CD4-positive, alpha-beta T cell treated with Interleukin-2 at 100 ng/mL for 4 hours (primary cell): ENCODE results near the gene DHX8.

Experiments used
- DNase-seq: peaks from one replicate; pipeline ENCODE4 v3.0.0-alpha.2; 2020; ENCODE audit warnings: low spot score

The DHX8 gene

DNA sequence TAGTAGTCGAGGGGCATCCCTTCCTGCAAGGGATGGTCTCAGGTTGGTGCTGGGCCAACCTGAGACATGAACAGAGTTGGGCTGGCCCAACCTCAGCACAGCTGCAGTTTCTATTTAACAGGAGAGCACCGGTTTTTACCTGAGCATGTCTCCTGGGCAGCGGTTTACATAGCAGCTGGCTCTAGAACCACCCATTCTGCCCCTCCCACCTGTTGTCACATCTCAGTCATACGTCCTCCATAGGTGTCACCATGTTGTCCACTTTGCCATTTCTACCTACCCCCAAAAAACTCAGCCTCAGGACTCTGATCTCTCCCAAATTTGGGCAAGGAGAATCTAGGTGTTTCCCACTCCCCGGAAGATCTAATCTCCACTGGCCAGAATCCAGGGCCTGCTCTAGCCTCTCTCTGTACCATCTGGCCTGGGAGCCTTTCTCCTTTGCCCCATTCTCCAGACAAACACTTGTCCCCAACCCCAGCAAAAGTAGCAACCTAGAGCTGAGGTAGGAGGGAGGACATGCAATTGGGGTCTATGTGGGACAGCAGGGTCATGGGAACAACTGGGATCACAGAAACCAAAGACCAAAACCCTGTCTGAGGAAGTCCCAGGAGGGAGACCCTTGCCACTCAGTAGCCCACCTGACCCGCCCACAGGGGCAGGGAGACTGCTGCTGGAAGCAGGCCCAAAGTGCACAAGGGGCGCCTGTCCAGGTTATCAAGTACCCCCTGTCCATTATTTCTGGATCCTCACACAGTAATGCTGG, 43.3 kb downstream of the DHX8 start:
- DNase-seq = no peak

DNA sequence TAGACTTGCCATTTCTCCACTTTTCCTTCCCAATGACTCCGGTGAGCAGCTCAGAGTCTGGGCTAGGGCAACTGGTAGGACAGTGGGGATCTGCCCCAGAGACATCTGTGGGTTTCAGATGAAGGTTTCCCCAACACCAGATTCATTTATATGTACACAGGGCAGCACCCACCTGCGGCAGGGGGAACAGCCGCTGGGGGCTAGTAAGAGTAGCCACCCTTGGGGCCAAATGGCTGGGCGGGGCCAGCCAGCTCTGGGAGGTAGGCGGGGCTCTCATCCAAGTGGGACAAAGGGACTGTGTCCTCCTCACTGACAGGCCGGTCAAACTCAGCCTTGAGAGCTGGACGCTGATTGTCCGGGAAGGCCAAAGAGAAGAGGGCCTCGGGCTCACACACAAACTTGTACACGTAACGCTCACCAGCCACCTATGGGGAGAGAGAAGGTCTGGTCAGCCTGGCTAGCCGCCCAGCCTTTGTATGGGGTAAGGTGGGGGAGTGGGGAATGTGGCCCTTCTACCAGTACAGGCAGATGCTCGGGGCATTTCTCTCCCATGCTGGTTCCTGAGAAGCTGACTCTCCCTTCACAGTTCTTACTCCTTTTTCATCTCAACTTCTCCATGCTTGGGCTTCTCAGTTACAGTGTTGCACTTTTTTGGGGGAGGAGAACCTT, 44.7 kb downstream of the DHX8 start:
- DNase-seq = no peak

DNA sequence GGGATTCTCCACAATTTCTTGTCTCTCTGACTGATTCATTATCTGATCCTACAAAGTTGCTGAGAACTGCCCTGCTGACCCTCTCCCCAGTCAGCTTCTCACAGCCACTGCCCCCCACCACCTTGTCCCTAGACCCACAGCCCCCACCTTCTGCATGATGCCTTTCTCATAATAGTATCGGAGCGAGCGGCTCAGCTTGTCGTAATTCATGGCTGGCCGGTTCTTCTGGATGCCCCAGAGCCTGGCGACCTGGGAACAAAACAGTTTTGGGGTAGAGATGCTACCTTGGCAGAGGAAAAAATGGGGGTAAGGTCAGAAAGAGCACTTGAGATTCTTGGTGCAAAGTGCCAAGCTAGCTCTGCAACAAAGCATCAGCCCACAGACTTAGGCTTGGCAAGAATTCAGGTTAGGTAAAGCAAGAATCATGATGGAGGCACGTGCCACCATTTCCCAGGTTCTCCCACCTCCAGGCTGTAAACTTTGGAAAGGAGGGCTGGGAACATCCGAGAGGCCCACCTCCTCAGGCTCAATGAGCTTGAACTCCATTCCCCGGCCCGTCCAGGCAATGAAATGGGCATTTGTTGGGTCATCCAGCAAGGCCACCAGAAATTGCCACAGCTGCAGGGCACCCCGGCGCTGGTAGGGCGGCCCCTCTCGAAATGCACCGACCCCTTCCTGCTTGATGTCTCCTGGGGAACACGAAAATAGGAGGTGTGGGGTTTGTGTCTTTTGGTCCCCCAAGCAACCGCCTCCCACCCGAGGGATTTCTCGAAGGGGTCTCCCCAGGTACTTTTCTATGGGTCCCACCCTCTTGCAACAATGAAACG, 45.4 kb downstream of the DHX8 start:
- DNase-seq = no peak

DNA sequence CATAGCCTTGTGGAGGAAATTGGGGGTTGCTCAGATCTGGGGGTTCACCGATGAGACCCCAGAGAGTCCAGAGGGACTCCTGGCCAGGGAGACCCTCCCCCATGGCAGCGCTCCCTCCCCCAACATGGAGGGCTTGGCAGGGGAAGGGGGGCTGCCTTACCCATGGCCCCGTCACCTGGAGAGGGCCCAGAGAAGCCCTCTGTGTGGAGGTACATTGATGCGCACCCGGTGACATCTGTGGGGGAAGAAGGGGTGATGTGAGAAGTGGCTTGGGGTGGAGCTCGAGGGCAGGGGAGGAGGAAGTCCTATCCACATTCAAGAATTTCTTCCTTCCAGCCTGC, 46.1 kb downstream of the DHX8 start:
- DNase-seq = no peak

DNA sequence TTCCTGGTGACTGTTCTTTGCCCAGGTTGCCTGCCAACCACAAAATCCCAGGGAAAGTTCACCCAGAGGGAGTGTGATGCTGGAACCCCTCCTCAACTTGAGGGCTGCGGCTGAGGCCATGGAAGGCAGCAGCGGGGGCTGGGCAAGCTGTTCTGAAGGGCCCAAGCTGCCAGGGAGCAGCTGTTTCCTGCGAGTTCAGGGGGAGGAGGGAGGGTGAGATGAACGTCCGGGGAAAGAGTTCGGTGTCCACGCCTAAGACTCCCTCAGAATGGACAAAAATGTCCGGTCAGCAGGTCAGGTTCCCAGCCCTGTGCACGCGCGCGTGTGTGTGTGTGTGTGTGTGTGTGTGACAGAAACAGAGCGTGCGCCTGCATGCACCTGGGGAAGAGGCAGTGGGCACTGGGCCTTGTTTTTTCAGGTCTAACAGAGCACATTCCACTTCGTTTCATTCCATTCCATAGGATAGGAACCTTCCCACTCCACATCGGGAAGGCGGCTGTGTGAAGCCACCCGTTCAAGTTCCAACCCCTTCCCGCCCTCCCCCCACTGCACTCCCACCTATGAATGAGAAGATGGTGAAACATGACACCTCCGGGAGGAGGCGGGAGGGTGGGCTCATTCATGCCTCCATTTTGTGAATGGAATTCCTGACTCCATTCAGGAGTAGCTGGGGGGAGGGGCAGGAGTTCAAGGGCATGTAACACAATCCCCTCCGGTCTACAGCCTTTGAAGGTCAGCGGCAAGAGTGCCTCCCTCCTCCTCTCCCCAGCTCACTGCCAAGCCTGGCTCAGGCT, 46.7 kb downstream of the DHX8 start:
- DNase-seq = no peak

DNA sequence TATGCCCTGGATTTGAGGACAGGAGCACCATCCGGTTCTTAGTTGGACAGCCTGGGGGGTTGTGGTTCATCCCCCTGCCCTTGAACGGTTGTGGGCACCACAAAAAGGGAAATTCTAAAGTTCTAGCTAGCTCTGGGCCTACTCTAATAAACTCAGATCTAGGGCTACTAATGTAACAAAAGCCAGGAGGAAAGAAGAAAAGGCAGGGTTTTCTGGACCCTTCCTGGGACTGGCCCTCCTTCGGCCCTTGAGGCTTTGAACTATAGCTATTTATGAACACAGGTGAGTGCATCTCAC, 47.3 kb downstream of the DHX8 start:
- DNase-seq = no peak

DNA sequence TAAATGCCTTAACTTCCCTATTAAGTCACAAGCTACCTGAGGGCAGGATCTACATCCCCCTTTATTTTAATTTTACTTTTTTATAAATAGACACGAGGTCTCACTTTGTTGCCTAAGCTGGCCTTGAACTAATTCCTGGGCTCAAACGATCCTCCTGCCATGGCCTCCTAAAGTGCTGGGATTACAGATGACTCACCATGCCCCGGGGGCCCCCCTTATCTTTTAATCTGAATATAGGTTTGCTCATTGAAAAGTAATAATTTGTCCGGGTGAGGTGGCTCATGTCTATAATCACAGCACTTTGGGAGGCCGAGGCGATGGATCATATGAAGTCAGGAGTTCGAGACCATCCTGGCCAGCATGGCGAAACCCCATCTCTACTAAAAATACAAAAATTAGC, 48.2 kb downstream of the DHX8 start:
- DNase-seq = no peak

DNA sequence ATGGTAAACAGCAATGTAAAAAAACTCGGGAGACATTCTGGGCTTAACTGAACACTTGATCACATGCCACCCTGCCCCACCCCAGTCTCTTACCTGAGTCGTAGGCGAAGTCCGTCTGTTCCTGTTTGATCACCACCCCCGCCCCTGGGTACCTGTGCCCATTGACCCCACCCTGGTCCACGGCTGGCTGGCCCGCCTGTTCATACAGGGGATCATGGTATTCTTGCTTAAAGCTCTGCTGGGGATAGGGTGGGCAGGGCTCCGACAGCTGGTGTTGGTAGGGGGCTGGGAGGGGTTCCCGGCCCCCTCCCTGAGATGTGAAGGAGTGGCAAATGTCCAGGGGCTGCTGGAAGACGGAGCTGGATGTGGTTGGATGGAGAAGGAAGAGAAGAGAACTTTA, 48.8 kb downstream of the DHX8 start:
- DNase-seq = no peak

DNA sequence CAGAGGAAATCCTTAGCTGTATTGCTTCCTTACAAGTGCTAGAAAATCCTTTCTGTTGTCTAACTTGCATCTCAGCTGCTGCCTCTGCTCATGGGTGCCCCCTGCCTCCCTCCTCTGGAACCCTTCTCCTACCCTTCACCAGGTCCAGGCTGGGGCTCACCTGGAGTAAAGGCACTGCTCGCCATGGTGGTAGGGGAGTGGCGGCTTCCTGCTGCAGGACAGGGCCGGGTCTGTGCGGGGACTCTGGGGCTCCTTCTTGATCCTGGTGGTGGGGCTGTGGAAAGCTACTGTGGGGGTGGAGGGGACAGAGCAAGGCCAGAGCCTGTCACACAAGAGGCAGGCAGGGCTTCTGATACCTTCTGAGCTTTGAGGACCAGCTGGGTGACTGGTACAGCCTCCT, 49.9 kb downstream of the DHX8 start:
- no peak for DNase-seq

DNA sequence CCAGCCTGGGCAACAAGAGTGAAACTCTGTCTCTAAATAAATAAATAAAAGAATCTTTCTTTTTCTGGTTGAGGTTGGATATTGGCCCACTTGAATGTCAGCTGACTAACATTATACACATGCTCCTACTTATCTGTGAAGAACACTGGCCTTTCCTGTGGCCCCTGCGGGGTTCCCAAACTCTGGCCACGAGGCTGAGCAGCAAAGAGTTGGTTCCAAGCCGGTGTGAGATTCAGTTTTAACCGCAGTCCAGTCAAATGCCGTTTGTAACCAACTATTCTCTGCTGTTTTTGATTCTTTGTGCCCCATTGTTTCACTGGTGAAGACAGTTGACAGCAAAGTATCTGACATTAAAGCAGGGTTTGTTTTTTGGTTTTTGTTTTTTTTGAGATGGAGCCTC, 51.1 kb downstream of the DHX8 start:
- DNase-seq = no peak

DNA sequence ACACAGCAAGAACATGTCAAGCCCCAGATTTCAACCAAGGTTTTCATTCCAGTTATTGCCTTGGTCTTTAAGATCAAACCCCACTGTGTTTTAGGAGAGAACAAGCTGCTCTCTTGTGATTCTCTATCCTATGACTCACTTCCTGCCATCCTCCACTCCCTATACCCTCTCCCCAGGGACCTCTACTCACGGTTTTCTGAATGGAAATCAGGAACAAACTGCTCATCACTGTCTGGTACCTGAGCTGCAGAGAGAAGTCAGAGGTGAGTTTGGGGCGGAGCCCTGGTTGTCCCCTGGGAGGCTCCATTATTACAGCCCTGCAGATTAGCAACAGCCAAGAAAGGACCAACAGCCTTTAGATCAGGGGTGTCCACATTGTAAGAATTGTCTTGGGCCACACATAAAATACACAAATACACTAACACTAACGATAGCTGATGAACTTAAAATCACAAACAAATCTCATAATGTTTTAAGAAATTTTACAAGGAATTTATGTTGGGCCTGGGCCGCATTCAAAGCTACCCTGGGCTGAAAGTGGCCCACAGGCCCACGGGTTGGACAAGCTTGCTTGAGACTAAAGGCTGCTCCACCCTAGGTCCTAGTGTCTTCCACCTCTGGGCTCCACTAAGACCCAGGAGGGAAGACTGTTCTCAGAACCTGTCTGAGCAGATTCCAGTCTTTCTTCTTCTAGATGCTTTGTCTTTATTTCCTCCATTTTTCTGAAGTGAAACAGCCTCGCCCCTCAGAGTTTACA, 52.6 kb downstream of the DHX8 start:
- DNase-seq = no peak

DNA sequence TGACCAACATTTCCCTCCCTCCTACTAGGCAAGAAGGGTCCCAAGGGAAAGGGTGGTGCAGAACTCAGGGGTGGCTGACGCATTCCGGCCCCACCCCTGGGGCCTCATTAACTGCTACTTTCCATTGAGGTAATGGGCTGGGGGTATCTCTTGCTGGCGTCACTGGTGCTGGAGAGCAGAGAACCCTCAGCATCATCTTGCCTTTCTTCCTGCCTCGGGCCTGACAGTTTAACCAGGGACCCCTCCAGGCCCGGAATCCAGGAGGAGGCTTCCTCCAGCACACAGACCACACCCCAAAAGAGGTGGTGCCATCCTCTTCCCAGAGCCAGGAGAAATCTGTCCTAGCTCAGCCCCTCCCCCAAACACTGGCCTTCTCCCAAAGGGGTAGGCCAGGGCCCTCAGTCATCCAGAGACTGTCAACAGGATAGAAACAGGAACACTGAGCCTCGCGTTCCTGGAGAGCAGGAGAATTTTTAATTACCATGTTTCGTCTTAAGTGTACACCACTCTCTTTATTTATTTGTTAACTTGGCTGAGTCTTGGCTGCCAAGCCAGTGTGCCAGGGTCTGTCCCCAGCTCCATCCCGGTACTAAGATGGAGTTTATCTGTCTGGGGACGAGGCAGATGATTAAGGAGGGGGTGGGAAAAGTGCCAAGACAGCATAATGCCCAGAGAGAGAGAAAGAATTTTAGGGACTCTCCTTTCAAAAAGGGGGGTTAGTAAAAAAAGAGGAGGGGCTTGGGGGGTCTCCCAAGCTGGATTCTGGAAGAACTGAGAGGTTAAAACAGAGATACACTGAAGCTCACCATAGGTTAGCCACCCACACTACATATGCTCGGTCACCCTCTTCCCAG, 57.3 kb downstream of the DHX8 start:
- DNase-seq = no peak

DNA sequence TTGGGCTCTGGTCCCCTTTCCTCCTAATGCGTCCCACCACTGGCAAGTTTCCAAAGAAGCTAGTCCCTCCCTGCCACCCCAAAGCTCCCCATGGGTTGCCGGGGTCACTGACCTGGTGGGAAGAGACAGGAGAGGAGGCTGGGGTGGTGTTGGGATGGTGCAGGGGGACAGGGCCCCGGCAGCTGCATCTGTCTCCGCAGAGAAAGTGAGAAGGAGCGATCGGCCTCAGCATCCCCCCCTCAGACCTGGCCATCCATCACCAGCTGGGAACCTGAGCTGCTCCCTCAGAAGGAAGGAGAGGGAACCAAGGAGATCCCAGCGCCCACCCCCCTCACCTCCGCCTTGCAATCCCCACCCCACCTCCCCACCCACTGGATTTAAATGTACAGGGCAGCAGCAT, 59.1 kb downstream of the DHX8 start:
- no peak for DNase-seq

DNA sequence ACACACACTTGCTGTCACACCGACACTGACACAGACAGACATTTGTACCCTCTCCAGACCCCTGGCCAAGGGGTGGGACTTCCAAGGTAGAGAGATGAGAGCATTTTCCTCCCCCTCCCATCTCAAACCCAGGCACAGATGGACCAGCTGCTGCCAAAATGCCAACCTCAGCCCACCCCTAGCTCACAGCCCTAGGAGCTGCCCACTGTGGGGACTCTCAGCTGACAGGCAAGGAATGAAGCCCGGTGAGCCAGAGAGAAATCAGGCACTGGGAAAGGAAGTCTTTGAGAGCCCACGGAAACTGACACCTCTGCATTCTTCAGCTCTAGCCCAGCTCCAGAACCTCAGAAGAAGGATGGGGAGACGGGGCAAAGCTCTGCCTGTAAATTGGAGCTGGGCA, 59.5 kb downstream of the DHX8 start:
- no peak for DNase-seq

DNA sequence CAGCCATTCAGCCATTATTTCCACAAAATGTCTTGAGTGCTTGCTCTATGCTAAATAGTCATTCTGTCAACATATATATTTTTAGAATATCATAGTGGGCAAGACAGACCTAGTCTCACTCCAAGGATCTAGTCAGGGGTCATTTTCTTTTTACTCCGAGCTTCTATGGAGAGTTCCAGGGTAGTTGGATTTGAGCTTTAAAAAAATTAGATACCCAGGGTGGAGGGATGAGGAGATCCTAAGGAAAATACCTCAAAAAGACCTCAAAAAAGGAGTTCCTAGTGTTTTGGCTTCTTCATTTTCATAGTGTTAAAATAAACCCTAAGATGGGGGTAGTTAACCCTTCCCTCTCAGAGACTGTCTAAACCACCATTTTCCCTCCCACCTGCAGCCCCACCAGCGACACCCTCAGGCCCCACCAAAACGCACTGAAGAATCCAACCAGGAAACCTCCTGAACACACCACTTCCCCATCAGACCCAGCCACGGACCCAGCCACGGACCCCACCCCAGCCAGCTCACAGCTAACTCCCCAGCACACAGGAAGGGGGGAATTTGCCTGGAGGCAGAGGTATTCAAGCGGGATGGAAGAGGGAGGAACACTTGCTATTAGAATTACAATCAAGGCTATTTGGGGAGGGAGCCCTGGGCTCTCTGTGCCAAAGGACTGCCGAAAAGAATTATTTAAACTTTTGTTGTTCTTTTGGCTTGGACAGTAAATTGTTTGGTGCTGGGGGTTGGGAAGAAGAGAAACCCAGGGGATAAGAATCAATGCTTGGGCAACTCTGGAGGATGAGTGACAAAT, 60.2 kb downstream of the DHX8 start:
- DNase-seq = no peak

DNA sequence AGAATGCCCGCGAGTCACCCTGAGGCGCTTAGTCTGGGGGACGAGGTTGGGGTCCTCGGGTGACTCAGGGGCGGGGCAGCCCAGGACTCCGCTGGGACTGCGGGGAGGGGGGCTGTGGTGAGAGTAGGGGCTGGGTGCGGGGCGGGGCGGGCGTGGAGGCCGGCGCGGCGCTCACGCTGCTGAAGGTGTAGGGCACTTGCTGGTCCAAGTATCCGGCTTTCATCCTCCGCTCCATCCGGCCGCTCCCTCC, 61.5 kb downstream of the DHX8 start:
- DNase-seq = peak; percentile 1

DNA sequence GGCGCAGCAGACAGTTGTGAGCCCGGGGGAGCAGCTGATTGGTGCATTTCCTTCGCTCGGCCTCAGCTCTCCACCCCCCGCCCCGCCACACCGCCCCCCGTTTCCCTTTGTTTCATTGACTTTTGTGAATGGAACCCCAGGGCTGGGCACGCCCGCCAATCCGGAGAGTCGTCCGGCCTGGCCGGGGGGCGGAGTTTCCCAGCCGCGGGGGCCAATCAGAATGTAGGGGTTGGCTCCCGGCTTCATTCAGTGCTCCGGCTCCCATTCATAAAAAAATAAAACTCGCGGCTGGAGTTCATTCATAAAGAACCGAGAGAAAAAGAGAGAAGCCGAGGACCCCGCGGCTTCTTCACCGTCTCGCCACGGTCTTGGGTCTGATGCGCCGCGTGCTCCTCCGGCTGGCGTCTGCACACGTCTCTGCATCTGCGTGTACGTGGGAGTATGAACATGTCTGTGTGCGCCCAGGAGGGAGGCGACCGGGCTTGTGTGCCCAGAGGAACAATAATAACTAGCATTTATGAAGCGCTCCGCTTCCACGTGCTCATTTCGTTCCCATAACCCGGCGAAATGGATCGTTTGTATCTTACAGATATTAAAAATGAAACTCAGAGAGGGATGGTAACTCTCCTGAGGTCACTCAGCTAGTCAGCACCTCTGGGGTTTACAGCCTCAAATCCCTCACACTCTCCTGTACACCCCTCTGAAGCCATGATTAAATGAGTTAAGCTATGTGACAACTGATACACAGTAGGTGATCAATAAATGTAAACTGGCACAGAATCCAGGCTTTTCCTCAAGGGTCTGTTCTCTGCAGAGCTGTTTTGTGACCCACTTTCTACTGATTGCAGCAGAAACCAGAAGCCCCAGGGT, 62.8 kb downstream of the DHX8 start, which contains the start of gene ETV4:
TSS of gene ETV4 (minus strand) at position 22 of the 870 bp plus-strand sequence. CDS start 723 bp downstream, outside the sequence.
- peak; percentile 93 for DNase-seq

DNA sequence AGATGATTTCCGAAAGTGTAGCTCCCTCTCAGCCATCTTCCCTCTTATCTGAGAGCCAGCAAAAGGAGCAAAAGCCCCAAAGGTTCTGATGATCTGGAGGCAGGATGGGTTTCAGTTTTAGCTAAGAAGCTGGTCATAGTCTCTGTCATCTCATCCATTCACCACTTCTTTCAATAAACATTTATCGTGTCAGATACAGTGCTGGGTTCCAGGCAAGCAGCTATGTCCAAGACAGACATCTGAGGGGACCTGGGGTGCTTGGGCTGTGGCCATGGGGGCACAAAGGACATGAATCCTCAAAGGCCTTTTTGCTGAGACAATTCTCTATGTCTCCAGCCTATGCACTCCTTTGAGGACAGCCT, 63.4 kb downstream of the DHX8 start:
- no peak for DNase-seq

DNA sequence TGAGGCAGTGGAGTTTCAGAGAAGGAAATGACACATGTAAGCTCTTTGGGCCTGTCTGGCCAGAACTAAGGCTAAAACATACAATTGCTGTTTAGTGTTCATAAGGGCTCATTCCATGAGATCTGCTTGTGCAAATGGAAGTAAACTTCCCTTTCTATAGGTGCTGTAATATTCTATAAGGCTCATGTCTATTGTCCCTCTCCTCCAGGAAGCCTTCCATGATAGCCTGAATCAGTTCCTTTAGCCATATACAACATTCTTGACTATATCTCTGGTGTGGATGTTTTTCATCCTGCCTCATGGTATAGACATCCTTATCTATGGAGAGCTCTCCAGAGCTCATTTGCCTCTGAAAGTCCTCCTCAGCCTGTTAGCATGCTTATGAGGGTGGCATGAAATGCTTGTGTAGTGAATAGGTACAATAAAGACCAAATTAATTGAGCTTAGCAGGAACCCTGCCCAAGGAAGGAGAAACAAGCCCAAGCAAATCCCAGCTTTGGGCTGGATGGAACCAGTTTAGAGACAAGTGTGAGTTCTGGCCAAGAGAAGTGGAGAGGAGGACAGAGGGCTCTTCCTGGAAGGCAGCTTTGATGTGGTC, 64.0 kb downstream of the DHX8 start:
- no peak for DNase-seq
